HG03060 (cell line): ENCODE measurements around the gene UBL3.

Source experiments
- ATAC-seq: cut with Tn5 transposase; IDR thresholded peaks from one replicate; pipeline ENCODE4 v1.9.1; 2021; ENCODE audit warnings: low read depth, moderate number of reproducible peaks; ENCODE audit not compliant: unreplicated experiment

UBL3 gene

DNA sequence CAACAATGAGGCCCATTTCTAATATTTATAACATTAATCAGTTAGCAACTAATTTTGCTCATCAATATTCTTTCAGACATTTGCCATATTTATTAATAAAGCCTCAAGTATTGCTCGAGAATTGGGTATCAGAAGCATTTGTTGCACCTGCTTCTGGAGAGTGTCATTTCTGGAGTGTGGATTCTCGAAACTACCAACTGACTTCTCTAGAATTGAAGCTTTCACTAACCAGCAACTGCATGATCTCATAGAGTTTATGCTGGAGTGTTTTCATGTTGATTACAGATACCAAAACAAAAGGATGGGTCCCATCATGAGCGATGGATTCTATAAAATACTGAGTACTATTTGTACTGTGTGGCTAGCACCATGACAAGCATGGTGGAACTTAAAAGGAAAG is 133.9 kb downstream of the UBL3 start:
- ATAC-seq, result no peak
